Epithelial cell of esophagus (primary cell): Measurements from ENCODE around the gene FOLR2.
"Not testable (repeated sequence)": the region's sequence is repeated elsewhere in the genome, so short reads cannot be mapped to it uniquely, and the experiment has no call there.

Experiments used
- DNase-seq: peaks from one replicate; pipeline ENCODE4 v3.0.0; 2010; ENCODE audit warnings: low read depth
- H3K4me3 ChIP-seq: 2 replicates; pipeline ENCODE4 v1.5.1; 2011; ENCODE audit warnings: mild to moderate bottlenecking, low read length, control low read depth
- TF ChIP-seq, protein P1 (sequence below): IDR thresholded peaks from 2 replicates; pipeline ENCODE4 v1.5.1; 2011; ENCODE audit warnings: low read depth, mild to moderate bottlenecking, low read length, control low read depth, inconsistent platforms; ENCODE audit not compliant: insufficient read depth; ENCODE audit errors: missing control alignments

FOLR2 gene

DNA sequence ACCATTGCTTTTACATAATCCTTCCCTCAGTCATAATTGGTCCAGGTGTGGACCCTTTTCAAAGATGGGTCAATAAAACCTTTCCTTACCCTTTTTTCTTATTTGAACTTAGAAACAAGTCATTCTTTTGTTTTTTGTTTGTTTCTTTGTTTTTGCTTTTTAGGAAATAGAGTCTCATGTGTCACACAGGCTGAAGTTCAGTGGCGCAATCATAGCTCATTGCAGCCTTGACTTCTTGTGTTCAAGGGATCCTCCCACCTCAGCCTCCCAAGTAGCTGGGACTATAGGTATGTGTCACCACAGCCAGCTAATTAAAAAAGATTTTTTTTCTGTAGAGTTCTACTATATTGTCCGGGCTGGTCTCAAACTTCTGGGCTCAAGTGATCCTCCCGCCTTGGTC, 36.8 kb downstream of the FOLR2 start:
- DNase-seq = no peak
- H3K4me3 ChIP-seq = no peak overlapping the region
- TF ChIP-seq, protein P1, sequence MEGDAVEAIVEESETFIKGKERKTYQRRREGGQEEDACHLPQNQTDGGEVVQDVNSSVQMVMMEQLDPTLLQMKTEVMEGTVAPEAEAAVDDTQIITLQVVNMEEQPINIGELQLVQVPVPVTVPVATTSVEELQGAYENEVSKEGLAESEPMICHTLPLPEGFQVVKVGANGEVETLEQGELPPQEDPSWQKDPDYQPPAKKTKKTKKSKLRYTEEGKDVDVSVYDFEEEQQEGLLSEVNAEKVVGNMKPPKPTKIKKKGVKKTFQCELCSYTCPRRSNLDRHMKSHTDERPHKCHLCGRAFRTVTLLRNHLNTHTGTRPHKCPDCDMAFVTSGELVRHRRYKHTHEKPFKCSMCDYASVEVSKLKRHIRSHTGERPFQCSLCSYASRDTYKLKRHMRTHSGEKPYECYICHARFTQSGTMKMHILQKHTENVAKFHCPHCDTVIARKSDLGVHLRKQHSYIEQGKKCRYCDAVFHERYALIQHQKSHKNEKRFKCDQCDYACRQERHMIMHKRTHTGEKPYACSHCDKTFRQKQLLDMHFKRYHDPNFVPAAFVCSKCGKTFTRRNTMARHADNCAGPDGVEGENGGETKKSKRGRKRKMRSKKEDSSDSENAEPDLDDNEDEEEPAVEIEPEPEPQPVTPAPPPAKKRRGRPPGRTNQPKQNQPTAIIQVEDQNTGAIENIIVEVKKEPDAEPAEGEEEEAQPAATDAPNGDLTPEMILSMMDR = no peak

DNA sequence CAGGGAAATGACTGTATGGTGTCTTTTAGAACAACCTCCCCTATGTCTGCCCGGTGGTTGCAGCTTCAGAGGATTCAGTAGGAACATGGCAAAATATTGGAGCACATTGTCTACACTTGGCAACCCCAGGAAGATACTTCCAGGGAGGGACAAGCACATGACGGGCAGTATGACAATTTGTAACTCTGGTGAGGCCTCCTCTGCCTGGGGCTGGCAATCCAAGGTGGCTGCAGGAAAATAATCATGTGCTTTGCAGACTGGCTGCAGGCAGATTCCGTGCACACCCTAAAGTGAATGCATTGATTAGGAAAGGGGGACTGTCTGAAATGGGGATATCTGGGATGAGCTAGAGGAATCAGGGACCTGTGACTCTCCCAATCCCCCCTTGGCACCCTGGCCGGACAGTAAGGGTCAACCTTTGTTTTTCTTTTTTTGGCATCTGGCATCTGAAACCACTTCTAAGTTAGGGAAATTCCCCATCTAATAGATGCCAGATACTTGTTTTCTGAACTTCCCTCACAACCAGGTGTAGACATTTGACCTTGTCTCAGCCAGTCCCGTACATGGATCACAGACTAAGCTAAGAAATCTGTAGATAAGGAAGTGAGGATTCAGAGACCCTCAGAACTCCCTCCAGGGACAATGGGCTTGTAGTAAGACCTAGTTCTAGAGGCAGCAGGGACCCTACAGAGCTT, 37.9 kb downstream of the FOLR2 start:
- no peak overlapping the region for H3K4me3 ChIP-seq
- TF ChIP-seq, protein P1 = no peak
- DNase-seq = no peak

DNA sequence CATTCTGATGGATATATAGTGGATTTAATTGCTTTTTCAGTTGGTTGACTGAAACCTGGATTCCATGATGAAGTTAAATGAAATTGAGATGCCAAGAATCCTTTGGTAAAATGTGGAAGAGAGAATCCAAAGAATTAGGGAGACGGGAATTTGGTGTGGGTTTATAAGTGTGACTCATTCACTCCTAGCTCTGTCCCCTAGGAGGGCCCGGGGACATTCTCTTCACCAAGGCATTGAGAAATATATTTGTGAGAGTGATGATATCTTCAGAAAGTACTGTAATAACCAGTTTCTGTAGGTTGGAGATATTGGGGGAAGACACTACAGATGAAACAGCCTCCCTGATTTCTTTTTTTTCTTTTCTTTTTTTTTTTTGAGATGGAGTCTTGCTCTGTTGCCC, 41.0 kb downstream of the FOLR2 start:
- no peak for DNase-seq
- H3K4me3 ChIP-seq = no peak overlapping the region
- TF ChIP-seq, protein P1 = no peak

DNA sequence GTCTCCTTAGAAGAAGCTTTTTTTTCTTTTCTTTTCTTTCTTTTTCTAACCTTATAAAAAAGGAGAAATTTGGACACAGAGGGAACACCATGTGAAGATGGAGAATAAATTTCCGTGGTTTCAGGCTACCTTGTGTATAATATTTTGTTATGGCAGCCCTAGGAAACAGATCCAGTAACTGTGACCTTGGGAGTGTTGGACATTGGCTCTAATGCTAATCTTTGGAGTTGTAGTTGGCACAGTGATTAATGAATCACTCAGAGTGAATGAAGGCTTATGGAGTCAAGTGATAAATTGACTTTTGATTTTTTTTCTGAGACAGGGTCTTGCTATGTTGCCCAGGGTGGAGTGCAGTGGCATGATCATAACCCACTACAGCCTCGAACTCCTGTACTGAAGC, 42.9 kb downstream of the FOLR2 start:
- TF ChIP-seq, protein P1 = no peak
- DNase-seq = no peak
- no peak overlapping the region for H3K4me3 ChIP-seq

DNA sequence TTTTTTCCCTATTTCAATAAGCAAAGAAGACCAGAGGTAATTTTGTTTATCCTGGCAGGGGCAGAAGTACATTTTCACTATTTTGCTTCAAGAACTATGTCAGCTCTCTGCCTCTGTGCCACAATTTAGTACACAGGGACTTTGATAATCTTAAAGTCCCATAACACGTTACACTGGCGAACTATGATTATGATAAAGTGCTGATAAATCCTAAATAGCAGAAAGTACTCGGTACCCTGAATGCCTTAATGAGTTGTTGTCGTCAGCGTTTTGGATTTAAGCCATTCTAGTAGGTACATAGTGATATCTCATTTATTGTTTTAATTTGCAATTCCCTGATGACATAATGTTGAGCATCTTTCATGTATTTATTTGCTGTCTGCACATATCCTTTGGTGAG, 44.0 kb downstream of the FOLR2 start:
- no peak for DNase-seq
- no peak overlapping the region for H3K4me3 ChIP-seq
- TF ChIP-seq, protein P1 = no peak

DNA sequence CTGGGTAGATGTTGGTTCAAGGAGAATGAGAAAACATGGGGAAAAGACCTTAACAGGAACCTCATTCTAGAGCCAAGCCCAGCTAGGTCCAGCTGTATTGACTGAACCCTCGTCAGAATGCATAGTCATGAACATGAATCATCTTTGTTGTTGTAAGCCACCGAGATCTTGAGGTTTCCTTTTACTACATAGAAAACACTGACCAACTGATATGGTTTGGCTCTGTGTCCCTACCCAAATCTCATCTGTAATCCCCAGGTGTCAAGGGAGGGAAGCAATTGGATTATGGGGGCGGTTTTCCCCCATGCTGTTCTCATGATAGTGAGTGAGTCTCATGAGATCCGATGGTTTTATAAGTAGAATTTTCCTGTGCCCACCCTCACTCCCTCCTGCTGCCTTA, 46.8 kb downstream of the FOLR2 start:
- TF ChIP-seq, protein P1 = no peak
- peak; percentile 67 for DNase-seq
- H3K4me3 ChIP-seq = no peak overlapping the region

DNA sequence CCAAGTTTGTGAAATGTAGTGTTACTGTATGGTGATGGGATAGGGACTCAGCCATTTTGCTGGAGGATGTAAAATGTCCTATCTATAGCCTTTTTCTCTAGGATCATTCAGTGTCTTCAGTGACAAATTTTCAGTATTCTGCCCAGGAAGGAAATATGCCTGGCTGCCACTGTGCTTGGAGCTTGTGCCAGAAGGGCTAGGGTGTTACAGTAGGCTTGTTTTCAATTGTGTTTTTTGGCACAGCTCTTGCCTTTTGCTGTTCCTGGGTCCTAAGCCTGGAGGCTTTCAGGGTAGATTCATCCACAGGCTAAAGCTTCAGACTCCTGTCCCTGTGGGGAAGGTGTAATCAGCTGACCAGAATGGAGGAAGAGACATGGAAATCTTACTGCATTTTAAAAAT, 49.4 kb downstream of the FOLR2 start:
- TF ChIP-seq, protein P1 = no peak
- no peak overlapping the region for H3K4me3 ChIP-seq
- DNase-seq = no peak

DNA sequence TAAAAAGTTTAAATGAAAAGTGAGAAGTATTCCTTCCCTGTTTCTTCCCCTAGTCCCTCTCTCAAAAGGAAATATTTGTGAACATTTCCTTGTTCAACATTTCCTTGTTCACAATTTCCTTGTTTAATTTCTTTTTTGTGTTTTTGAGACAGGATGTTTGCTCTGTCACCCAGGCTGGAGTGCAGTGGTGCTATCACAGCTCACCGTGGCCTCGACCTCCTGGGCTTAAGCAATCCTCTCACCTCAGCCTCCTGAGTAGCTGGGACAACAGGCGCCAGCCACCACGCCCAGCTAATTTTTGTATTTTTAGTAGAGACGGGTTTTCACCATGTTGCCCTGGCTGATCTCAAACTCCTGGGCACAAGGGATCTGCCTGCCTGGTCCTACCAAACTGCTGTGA, 50.4 kb downstream of the FOLR2 start:
- DNase-seq, H3K4me3 ChIP-seq: not testable (repeated sequence)
